K562 (cell line): ENCODE measurements around the gene SQOR. TPM values are rescaled to one million over a fixed set of nuclear protein-coding genes. Genes with fewer than 3 reads are reported as not detected.

ENCODE experiments used
- ATAC-seq: fragments of 200-7000 bp; cut with Tn5 transposase; 3 replicates; pipeline ENCODE4 v1.9.1; 2020; ENCODE audit warnings: moderate library complexity
- BruUV-seq: library from RNA; stranded (reverse); fragments of 400-500 nt; replicated peaks from 2 replicates; lab custom pipeline; 2021; lab: Mats Ljungman, UMichigan
- CTCF ChIA-PET: fragments of 300-600 bp; formaldehyde crosslinking; extraction: SDS; loops from one replicate; lab custom pipeline; 2021; ENCODE audit warnings: low intra/inter-chr PET ratio; lab: Yijun Ruan, JAX
- POLR2A ChIA-PET: fragments of 300-600, 350-650 bp; sonication (Branson Sonifier 250); formaldehyde crosslinking; extraction: SDS; loops from one replicate; lab custom pipeline; 2021; ENCODE audit warnings: antibody characterized with exemption, inconsistent platforms; lab: Yijun Ruan, JAX
- DNase-seq, 4 experiments: peaks; one replicate each; pipeline versions ENCODE4 v3.0.0 to v3.0.0-alpha.2; 2011 to 2018; ENCODE audit warnings: low spot score in 3 of 4, mixed read lengths in 3 of 4; ENCODE audit errors: extremely low read depth in 1 of 4
- FAIRE-seq: peaks from 2 replicates; lab custom pipeline; 2011; peaks lifted over from hg19 to GRCh38; lab: Jason Lieb, UNC
- H2AFZ ChIP-seq: 2 replicates; pipeline ENCODE4 v1.6.0; 2011; ENCODE audit warnings: low read depth, low read length, control low read depth, inconsistent platforms
- H3K27ac ChIP-seq: fragments of 200-600 bp; 3 replicates; pipeline ENCODE4 v1.8.0; 2011; ENCODE audit warnings: low read depth, mild to moderate bottlenecking, control low read depth, inconsistent platforms, low read length, moderate library complexity, mixed read lengths; ENCODE audit errors: extremely low read depth
- H3K27me3 ChIP-seq, 2 experiments: fragments of 300-600 bp in 1 of 2; 2 replicates in 1 of 2; 3 replicates in 1 of 2; pipeline versions ENCODE4 v1.6.0 to v1.8.0; 2011; ENCODE audit warnings: inconsistent platforms in 2 of 2, low read length in 2 of 2, mild to moderate bottlenecking in 1 of 2, mixed read lengths in 1 of 2, moderate library complexity in 1 of 2; ENCODE audit not compliant: control insufficient read depth in 2 of 2, insufficient read depth in 2 of 2
- H3K36me3 ChIP-seq: fragments of 300-600 bp; 3 replicates; pipeline ENCODE4 v1.8.0; 2011; ENCODE audit warnings: mild to moderate bottlenecking, low read length, inconsistent platforms; ENCODE audit not compliant: control insufficient read depth, insufficient read depth
- H3K4me1 ChIP-seq, 2 experiments: fragments of 200-600 bp in 1 of 2; replicated peaks in 1 of 2; 2 replicates in 1 of 2; 3 replicates in 1 of 2; pipeline versions ENCODE4 v1.5.1 to v1.8.0; 2011; ENCODE audit warnings: inconsistent platforms in 2 of 2, low read length in 2 of 2, mild to moderate bottlenecking in 1 of 2, mixed read lengths in 1 of 2, moderate library complexity in 1 of 2; ENCODE audit not compliant: control insufficient read depth in 2 of 2, insufficient read depth in 2 of 2
- H3K4me2 ChIP-seq: 2 replicates; pipeline ENCODE4 v1.6.1; 2011; ENCODE audit warnings: low read length, control low read depth, inconsistent platforms, mixed read lengths; ENCODE audit not compliant: insufficient read depth
- H3K4me3 ChIP-seq: fragments of 200-600 bp; sonication (generic), shearing (Covaris generic); 2 replicates; pipeline ENCODE4 v1.5.1; 2016; ENCODE audit warnings: control low read depth, inconsistent platforms
- H3K79me2 ChIP-seq: fragments of 200-600 bp; 3 replicates; pipeline ENCODE4 v1.8.0; 2011; ENCODE audit warnings: low read length, inconsistent platforms; ENCODE audit not compliant: control insufficient read depth, insufficient read depth
- H3K9ac ChIP-seq, 2 experiments: 2 replicates each; pipeline versions ENCODE4 v1.6.0 to v1.6.1; 2011; ENCODE audit warnings: low read depth in 2 of 2, low read length in 2 of 2, control low read depth in 1 of 2, inconsistent platforms in 1 of 2, mild to moderate bottlenecking in 1 of 2, mixed read lengths in 1 of 2; ENCODE audit not compliant: insufficient read depth in 1 of 2
- H3K9me1 ChIP-seq: one replicate; pipeline ENCODE4 v1.6.0; 2011; ENCODE audit warnings: inconsistent platforms, mild to moderate bottlenecking, low read length, moderate library complexity; ENCODE audit not compliant: control insufficient read depth, insufficient read depth
- H3K9me3 ChIP-seq: replicated peaks from 2 replicates; pipeline ENCODE4 v1.5.1; 2011; ENCODE audit warnings: low read depth, low read length, inconsistent platforms; ENCODE audit not compliant: control insufficient read depth, insufficient read depth
- H4K20me1 ChIP-seq: replicated peaks from 2 replicates; pipeline ENCODE4 v1.6.1; 2011; ENCODE audit warnings: low read length, inconsistent platforms, mixed read lengths; ENCODE audit not compliant: control insufficient read depth, insufficient read depth
- CTCF ChIP-seq, 3 experiments: IDR thresholded peaks in 2 of 3; conservative IDR thresholded peaks in 1 of 3; 2 replicates each; pipeline ENCODE4 v1.5.1; 2011 to 2012; ENCODE audit warnings: low read length in 3 of 3, mild to moderate bottlenecking in 3 of 3, control low read depth in 2 of 3, improper control_type of control experiment in 1 of 3, inconsistent platforms in 1 of 3, low read depth in 1 of 3, mixed read lengths in 1 of 3, moderate library complexity in 1 of 3; ENCODE audit not compliant: insufficient read depth in 2 of 3
- CTCFL ChIP-seq: IDR thresholded peaks from 2 replicates; pipeline ENCODE4 v1.6.1; 2011; ENCODE audit warnings: borderline replicate concordance, low read depth, mild to moderate bottlenecking, moderate library complexity, low read length; ENCODE audit not compliant: insufficient read depth, poor library complexity, severe bottlenecking
- EGR1 ChIP-seq: fragments of 450-650 bp; conservative IDR thresholded peaks from 2 replicates; pipeline ENCODE4 v1.6.1; 2017; ENCODE audit warnings: mild to moderate bottlenecking
- ELK1 ChIP-seq: sonication (generic); formaldehyde crosslinking; IDR thresholded peaks from 2 replicates; pipeline ENCODE4 v1.8.1; 2022; ENCODE audit warnings: missing genetic modification reagents
- HNRNPL ChIP-seq: fragments of 200-400 bp; formaldehyde crosslinking; IDR thresholded peaks from 2 replicates; pipeline ENCODE4 v1.6.1; 2017; ENCODE audit warnings: low read depth, mild to moderate bottlenecking, low read length
- SOX6 ChIP-seq: fragments of 450-650 bp; IDR thresholded peaks from 2 replicates; pipeline ENCODE4 v1.6.1; 2014; ENCODE audit warnings: mild to moderate bottlenecking
- SP1 ChIP-seq: sonication (generic); formaldehyde crosslinking; IDR thresholded peaks from 2 replicates; pipeline ENCODE4 v1.8.1; 2022; ENCODE audit warnings: mild to moderate bottlenecking, missing genetic modification reagents
- ZBTB2 ChIP-seq: fragments of 450-650 bp; IDR thresholded peaks from 2 replicates; pipeline ENCODE4 v1.6.1; 2016; ENCODE audit warnings: antibody characterized with exemption
- WGBS: fragments of 100-300 bp; shearing (Covaris generic); methylation state at CpG from one replicate; pipeline ENCODE4 v1.1.6; 2016; ENCODE audit warnings: low coverage, mixed read lengths; ENCODE audit not compliant: insufficient coverage; ENCODE audit errors: missing lambda C conversion rate; 5-methylcytosine and 5-hydroxymethylcytosine counted together
- in situ Hi-C: fragments of 300-500 bp; cut with MboI; formaldehyde crosslinking; loops from 4 replicates; pipeline ENCODE4 v1.15.0; 2018; ENCODE audit warnings: inconsistent platforms, mixed read lengths
- intact Hi-C: fragments of 100-400 bp; cut with micrococcal nuclease; formaldehyde crosslinking; loops from 2 replicates; pipeline ENCODE4 v1.14.2; 2022
- polyA plus RNA-seq, 8 experiments: library from polyadenylated mRNA; depleted of rRNA in 4 of 8; stranded (reverse) in 5 of 8; unstranded in 3 of 8; fragments of >200 nt; fragmentation: Nextera tagmentation in 2 of 8; fragmentation: Illumina TruSeq in 1 of 8; extraction: Ambion mirVana in 2 of 8; extraction: Trizol in 1 of 8; gene quantifications; 2 replicates each; pipeline versions ENCODE4 v1.2.1 to v1.2.3, GENCODE V29; 2011 to 2014; ENCODE audit warnings: inconsistent platforms in 1 of 8, missing spikeins in 1 of 8
- total RNA-seq, 7 experiments: library from RNA; depleted of rRNA in 6 of 7; stranded (reverse); fragments of >200 nt in 6 of 7; fragmentation: Illumina TruSeq in 2 of 7; extraction: Trizol in 2 of 7; gene quantifications; 2 replicates each; pipeline versions ENCODE4 v1.2.1 to v1.2.3, GENCODE V29; 2011 to 2021; ENCODE audit warnings: low replicate concordance in 1 of 7

SQOR gene
- total and polyA plus RNA-seq, 9 of the 15 experiments (the other 6 are each of a cell fraction or from before 2014, with no cell fraction given), result 0.32 to 1.6 (median 1.1) TPM

GRCh38 chr15:45660231-45660979, 25.6 kb downstream of the SQOR start (continued):
- TF ChIP-seq ELK1 (CRISPR knock-in tag) (no peak), ZBTB2 (no peak), EGR1 (peak; percentile 44; the same call in 1 of the 2 replicates), SP1 (no peak)

GRCh38 chr15:45662375-45662774, 27.5 kb downstream of the SQOR start:
- BruUV-seq, result no TSS peak
- ATAC-seq (peak; percentile 70), FAIRE-seq (no peak), DNase-seq (peak in 2 of 4 experiments; percentile 10 to 22)
- Histone ChIP-seq H3K4me1 (no peaks in the 10 kb centered on the region), H3K4me3 (no peak overlapping the region), H3K9ac (no peak overlapping the region), H4K20me1 (no peaks in the 10 kb centered on the region), H3K9me3 (no peaks in the 10 kb centered on the region), H3K4me2 (no peak overlapping the region), H3K9me1 (no peaks in the 10 kb centered on the region), H3K79me2 (no peaks in the 10 kb centered on the region), H2AFZ (no peak overlapping the region), H3K27ac (no peak overlapping the region), H3K27me3 (no peaks in the 10 kb centered on the region), H3K36me3 (no peaks in the 10 kb centered on the region)
- POLR2A ChIA-PET, result no interaction called here
- in situ Hi-C loops (no loop called here), intact Hi-C loops (no loop called here)
- 2% methylated on average over 6 of the region's 6 CpGs for WGBS
- CTCF ChIA-PET, result no interaction called here
- TF ChIP-seq CTCF (IDR thresholded peaks at IDR 0.05 in 2 of 3, conservative IDR thresholded peaks at IDR 0.05 in 1 of 3; ENCODE audit: insufficient read depth in 2 of 3, low read depth in 1 of 3, low read length in 3 of 3) (peak; percentile 9 to 52 (median 21); a peak in 2 of 6 replicates), HNRNPL (no peak), SOX6 (peak; percentile 41; the same call in 1 of the 2 replicates), CTCFL (peak; percentile 68)
